Adrenal gland (tissue), 5 donors: Measurements from ENCODE around the gene KLHL22.

Experiments used
- POLR2A ChIP-seq, 2 donors: fragments of 450-650 bp; IDR thresholded peaks; one replicate each; pipeline ENCODE4 v1.6.1; 2017; ENCODE audit warnings: antibody characterized with exemption in 2 of 2, mild to moderate bottlenecking in 2 of 2, moderate library complexity in 1 of 2
- TF ChIP-seq, protein P1 (sequence below), 6 experiments: fragments of 450-650 bp in 4 of 6; fragments of 200-600 bp in 2 of 6; sonication (generic) in 1 of 6; IDR thresholded peaks; 1 replicate in 5 of 6; 2 replicates in 1 of 6; pipeline versions ENCODE4 v1.5.1 to v1.8.0; 2016 to 2021; ENCODE audit warnings: antibody characterized with exemption in 6 of 6, mild to moderate bottlenecking in 2 of 6, moderate library complexity in 1 of 6
- donor health status: DM: no; HTN: no; CAD: no.

DNA sequence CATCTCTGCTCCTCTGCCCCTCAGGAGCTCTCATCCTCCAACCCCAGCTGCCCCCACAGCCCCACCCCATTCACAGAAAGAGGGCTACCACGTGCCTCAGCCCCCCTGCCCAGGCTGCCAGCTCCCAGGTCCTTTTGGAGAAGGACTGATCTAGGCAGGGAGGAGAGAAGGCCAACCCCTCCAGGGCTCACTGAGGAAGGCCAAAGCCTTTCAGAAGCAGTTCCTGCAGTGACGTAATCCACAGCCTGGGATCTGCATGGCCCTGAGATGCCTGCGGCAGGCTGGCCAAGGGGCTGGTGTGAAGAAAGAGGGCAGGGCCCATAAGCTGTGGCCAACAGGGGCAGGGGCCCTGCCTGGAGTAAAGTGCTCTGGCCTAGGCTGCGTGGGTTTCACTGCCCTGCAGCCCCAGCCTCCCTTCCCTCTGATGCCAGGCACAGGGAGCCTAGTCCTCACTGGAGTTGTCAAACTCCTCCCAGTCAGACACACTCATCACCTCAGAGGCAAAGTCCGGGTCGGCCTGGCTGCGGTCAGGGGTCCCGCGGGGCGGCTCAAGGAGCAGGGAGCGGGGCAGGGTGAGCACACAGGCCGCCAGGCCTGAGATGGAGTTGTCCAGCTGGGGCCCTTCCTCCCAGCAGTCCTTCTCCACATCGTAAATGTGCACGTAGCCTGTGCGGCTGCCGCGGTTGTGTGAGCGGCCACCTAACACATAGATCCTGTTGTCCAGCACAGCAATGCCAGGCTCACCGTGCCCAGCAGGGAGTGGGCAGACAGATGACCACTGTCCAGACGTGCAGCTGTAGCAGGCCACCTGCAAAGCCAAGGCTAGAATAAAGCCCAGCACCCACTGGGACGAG lies 53.7 kb downstream of the KLHL22 start:
- TF ChIP-seq, protein P1, sequence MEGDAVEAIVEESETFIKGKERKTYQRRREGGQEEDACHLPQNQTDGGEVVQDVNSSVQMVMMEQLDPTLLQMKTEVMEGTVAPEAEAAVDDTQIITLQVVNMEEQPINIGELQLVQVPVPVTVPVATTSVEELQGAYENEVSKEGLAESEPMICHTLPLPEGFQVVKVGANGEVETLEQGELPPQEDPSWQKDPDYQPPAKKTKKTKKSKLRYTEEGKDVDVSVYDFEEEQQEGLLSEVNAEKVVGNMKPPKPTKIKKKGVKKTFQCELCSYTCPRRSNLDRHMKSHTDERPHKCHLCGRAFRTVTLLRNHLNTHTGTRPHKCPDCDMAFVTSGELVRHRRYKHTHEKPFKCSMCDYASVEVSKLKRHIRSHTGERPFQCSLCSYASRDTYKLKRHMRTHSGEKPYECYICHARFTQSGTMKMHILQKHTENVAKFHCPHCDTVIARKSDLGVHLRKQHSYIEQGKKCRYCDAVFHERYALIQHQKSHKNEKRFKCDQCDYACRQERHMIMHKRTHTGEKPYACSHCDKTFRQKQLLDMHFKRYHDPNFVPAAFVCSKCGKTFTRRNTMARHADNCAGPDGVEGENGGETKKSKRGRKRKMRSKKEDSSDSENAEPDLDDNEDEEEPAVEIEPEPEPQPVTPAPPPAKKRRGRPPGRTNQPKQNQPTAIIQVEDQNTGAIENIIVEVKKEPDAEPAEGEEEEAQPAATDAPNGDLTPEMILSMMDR (IDR thresholded peaks at IDR 0.05): no peak
- no peak for TF ChIP-seq POLR2A (IDR thresholded peaks at IDR 0.05)
